Thyroid gland (tissue), 4 donors: ENCODE results near the gene CLSTN1.

ENCODE experiments used
- POLR2A ChIP-seq, 2 donors: fragments of 450-650 bp; IDR thresholded peaks; one replicate each; pipeline ENCODE4 v1.6.1; 2017; ENCODE audit warnings: antibody characterized with exemption in 2 of 2, mild to moderate bottlenecking in 2 of 2, moderate library complexity in 1 of 2
- TF ChIP-seq, protein P1 (sequence below), 6 experiments: fragments of 200-600 bp in 3 of 6; fragments of 450-650 bp in 3 of 6; sonication (generic) in 3 of 6; IDR thresholded peaks; one replicate each; pipeline ENCODE4 v1.5.1; 2016 to 2019; ENCODE audit warnings: antibody characterized with exemption in 6 of 6, mild to moderate bottlenecking in 2 of 6, inconsistent platforms in 1 of 6, moderate library complexity in 1 of 6

DNA sequence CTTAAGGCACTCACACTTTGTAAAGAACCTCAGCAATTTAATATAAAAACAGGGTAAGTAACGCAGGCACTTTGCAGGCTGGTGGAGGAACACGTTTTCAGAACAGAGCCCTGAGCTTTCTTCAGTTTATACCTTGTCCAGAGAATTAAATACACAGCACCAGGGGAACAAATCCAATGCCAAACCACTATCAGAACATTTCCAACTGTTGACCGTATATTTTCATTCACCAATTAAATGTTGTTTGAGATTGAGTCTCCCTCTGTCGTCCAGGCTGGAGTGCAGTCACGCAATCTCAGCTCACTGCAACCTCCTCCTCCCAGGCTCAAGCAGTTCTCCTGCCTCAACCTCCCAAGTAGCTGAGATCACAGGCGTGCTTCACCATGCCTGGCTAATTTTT, 29.7 kb downstream of the CLSTN1 start:
- TF ChIP-seq, protein P1, sequence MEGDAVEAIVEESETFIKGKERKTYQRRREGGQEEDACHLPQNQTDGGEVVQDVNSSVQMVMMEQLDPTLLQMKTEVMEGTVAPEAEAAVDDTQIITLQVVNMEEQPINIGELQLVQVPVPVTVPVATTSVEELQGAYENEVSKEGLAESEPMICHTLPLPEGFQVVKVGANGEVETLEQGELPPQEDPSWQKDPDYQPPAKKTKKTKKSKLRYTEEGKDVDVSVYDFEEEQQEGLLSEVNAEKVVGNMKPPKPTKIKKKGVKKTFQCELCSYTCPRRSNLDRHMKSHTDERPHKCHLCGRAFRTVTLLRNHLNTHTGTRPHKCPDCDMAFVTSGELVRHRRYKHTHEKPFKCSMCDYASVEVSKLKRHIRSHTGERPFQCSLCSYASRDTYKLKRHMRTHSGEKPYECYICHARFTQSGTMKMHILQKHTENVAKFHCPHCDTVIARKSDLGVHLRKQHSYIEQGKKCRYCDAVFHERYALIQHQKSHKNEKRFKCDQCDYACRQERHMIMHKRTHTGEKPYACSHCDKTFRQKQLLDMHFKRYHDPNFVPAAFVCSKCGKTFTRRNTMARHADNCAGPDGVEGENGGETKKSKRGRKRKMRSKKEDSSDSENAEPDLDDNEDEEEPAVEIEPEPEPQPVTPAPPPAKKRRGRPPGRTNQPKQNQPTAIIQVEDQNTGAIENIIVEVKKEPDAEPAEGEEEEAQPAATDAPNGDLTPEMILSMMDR (IDR thresholded peaks at IDR 0.05), result no peak
- no peak for TF ChIP-seq POLR2A (IDR thresholded peaks at IDR 0.05)
